Measurements from ENCODE around the gene LAPTM5. TPM values are rescaled to one million over a fixed set of nuclear protein-coding genes. Genes with fewer than 3 reads are reported as not detected.

The LAPTM5 gene
- total and polyA plus RNA-seq, 10 of the 15 experiments (the other 5 are each of a cell fraction or from before 2014, with no cell fraction given), result 24.1 to 1,034 (median 687) TPM

DNA sequence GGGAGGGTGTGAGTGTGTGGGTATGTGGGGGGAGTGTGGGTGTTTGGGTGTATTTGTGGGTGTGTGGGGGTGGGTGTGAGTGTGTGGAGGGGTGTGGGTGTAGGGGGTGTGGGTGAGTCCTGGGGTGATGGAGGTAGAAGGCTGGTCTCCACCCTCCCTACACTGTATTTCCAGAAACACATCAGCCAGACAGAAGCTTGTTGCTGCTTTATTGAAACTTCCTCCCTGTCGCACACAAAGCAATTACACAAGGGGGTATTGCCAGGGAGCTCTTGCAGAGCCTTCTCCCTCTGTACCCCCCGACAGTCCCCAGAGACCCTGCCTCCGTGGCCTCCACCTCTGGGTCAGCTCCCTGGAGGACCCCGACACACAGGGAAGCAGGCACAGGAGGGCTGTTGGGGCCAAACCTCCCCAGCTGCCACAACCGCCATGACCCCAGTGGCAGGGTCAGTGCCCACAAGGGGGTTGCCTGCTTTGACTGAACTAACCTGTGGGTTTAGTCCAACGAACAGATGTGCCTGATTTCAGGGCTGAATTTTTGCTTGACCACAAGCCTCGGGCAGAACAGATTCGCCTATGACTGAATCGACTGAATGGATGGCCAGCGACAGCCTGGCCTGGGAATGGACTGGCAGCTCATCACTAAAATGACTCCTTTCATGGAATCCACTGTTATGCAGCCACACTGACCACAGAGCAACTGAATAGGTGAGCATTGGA lies 25.1 kb downstream of the LAPTM5 start (continued):
- TF ChIP-seq, protein P1, sequence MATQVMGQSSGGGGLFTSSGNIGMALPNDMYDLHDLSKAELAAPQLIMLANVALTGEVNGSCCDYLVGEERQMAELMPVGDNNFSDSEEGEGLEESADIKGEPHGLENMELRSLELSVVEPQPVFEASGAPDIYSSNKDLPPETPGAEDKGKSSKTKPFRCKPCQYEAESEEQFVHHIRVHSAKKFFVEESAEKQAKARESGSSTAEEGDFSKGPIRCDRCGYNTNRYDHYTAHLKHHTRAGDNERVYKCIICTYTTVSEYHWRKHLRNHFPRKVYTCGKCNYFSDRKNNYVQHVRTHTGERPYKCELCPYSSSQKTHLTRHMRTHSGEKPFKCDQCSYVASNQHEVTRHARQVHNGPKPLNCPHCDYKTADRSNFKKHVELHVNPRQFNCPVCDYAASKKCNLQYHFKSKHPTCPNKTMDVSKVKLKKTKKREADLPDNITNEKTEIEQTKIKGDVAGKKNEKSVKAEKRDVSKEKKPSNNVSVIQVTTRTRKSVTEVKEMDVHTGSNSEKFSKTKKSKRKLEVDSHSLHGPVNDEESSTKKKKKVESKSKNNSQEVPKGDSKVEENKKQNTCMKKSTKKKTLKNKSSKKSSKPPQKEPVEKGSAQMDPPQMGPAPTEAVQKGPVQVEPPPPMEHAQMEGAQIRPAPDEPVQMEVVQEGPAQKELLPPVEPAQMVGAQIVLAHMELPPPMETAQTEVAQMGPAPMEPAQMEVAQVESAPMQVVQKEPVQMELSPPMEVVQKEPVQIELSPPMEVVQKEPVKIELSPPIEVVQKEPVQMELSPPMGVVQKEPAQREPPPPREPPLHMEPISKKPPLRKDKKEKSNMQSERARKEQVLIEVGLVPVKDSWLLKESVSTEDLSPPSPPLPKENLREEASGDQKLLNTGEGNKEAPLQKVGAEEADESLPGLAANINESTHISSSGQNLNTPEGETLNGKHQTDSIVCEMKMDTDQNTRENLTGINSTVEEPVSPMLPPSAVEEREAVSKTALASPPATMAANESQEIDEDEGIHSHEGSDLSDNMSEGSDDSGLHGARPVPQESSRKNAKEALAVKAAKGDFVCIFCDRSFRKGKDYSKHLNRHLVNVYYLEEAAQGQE (IDR thresholded peaks at IDR 0.05; ENCODE audit: low read depth, low read length), result no peak
- TF ChIP-seq TAF1 (IDR thresholded peaks at IDR 0.05; ENCODE audit: borderline replicate concordance, low read depth, low read length), result no peak
- TF ChIP-seq ZNF24 (IDR thresholded peaks at IDR 0.05), result no peak

DNA sequence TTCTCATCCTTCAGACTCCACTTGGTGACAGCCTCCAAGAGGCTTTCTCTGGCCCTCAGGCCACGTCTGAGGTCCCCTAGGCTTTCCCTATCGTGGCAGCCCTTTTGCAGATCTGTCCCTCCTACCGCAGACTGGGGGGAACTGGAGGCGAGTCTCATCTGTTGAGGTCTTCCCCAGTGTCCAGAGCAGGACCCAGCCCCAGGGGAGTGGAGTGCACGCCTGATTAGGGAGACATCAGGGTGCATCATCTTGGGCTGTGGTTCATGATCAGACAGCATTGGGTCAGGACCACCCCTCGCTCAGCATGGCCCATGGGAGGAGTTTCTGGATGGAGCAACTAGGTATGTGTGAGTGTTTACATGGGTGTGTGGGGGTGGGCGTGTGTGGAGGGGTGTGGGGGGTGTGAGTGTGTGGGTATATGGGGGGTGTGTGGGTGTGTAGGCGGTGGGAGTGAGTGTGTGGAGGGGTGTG lies 25.7 kb downstream of the LAPTM5 start:
- no peak overlapping the region for H3K9ac ChIP-seq (ENCODE audit: control insufficient read depth, insufficient read depth, low read length)
- intact Hi-C loops (cut with micrococcal nuclease; ENCODE audit: unreplicated experiment), result no loop called here
- H2AFZ ChIP-seq (ENCODE audit: control insufficient read depth, low read depth, low read length), result no peak overlapping the region
- H4K20me1 ChIP-seq (ENCODE audit: control insufficient read depth, insufficient read depth), result no peaks in the 10 kb centered on the region; the same call in 1 of the 2 replicates
- ChIA-PET SMC1A (ENCODE audit: uncharacterized antibody, unreplicated experiment) (interaction anchor here (0.7 to 21.5 kb wide), 4 partner anchors 12 to 48 kb away, joined by 3 to 556 read pairs (median 8); partner anchors contain the start of gene LAPTM5), POLR2A (interaction anchor here (1.4 to 6.7 kb wide), 5 partner anchors 12 to 27 kb away, joined by 4 to 96 read pairs (median 10); partner anchors contain the start of gene LAPTM5), RAD21 (ENCODE audit: unreplicated experiment) (interaction anchor here (1.2 to 15.6 kb wide), 8 partner anchors 9 to 49 kb away, joined by 3 to 538 read pairs (median 12); partner anchors contain the start of gene LAPTM5), CTCF (interaction anchor here (1.0 to 11.2 kb wide), 7 partner anchors 9 to 49 kb away, joined by 3 to 221 read pairs (median 6); partner anchors contain the start of gene LAPTM5)
- FAIRE-seq (no peak), ATAC-seq (no peak), DNase-seq (ENCODE audit: low read depth, low spot score) (no peak)
- H3K4me3 ChIP-seq, result no peak overlapping the region
- no peaks in the 10 kb centered on the region for H3K79me2 ChIP-seq (ENCODE audit: control insufficient read depth, insufficient read depth, low read length)
- peaks cover 24 to 25% of the 10 kb centered on the region in 2 experiments for H3K36me3 ChIP-seq (ENCODE audit: control insufficient read depth in 2 of 2, insufficient read depth in 2 of 2, low read length in 1 of 2)
- no peaks in the 10 kb centered on the region for H3K27me3 ChIP-seq (replicated peaks in 1 of 2; ENCODE audit: control insufficient read depth in 2 of 2, insufficient read depth in 2 of 2, low read length in 1 of 2)
- H3K27ac ChIP-seq (ENCODE audit: control insufficient read depth, insufficient read depth), result no peak overlapping the region
- peaks cover 23% of the 10 kb centered on the region for H3K4me1 ChIP-seq (ENCODE audit: control insufficient read depth, insufficient read depth, low read length)
- no peaks in the 10 kb centered on the region for H3K9me3 ChIP-seq (replicated peaks; ENCODE audit: control insufficient read depth, insufficient read depth, low read length)
- no TSS peak for BruUV-seq (replicated peaks)
- no peak for TF ChIP-seq CEBPB (IDR thresholded peaks at IDR 0.05; ENCODE audit: borderline replicate concordance in 1 of 2, low read depth in 2 of 2, low read length in 2 of 2)
- peak; percentile 76 for TF ChIP-seq POLR2A (IDR thresholded peaks at IDR 0.05; ENCODE audit: low read depth, low read length)
- in situ Hi-C loops (cut with MboI), result no loop called here
- no peak overlapping the region for H3K4me2 ChIP-seq (ENCODE audit: control insufficient read depth, insufficient read depth)
- WGBS (ENCODE audit: insufficient coverage, insufficient replicate concordance, low lambda C conversion rate, missing lambda C conversion rate), result 39% methylated on average over 8 of the region's 8 CpGs

Measured in GM12878 (cell line).